ENCODE measurements around the gene PANX1. TPM values are rescaled to one million over a fixed set of nuclear protein-coding genes. Genes with fewer than 3 reads are reported as not detected.

PANX1 gene
- total RNA-seq, 4 donors from 2014 or later, result 29.9 to 43.2 (median 35.9) TPM

- Histone ChIP-seq H3K4me1 (peaks cover 6 to 47% (median 24%) of the 10 kb centered on the region in 3 donors), H3K36me3 (no peaks in the 10 kb centered on the region), H3K27ac (peak overlapping the region; percentile 62 to 97 (median 92)), H3K9me3 (no peaks in the 10 kb centered on the region), H3K27me3 (no peaks in the 10 kb centered on the region), H3K4me3 (peak overlapping the region; percentile 54 to 87)
- ATAC-seq, result peak; percentile 23
- 0% methylated on average over 2 to 6 of the region's 23 CpGs for WGBS, 2 donors (ENCODE audit: low coverage in 1 of 2)
- TF ChIP-seq POLR2AphosphoS5 (IDR thresholded peaks at IDR 0.05), result no peak
- TF ChIP-seq EP300 (IDR thresholded peaks at IDR 0.05), result no peak
- TF ChIP-seq CTCF (IDR thresholded peaks at IDR 0.05), result no peak
- TF ChIP-seq POLR2A (IDR thresholded peaks at IDR 0.05), result no peak
Measured at GRCh38 chr11:94128291-94128745, 323 bp upstream of the PANX1 start.

DNA sequence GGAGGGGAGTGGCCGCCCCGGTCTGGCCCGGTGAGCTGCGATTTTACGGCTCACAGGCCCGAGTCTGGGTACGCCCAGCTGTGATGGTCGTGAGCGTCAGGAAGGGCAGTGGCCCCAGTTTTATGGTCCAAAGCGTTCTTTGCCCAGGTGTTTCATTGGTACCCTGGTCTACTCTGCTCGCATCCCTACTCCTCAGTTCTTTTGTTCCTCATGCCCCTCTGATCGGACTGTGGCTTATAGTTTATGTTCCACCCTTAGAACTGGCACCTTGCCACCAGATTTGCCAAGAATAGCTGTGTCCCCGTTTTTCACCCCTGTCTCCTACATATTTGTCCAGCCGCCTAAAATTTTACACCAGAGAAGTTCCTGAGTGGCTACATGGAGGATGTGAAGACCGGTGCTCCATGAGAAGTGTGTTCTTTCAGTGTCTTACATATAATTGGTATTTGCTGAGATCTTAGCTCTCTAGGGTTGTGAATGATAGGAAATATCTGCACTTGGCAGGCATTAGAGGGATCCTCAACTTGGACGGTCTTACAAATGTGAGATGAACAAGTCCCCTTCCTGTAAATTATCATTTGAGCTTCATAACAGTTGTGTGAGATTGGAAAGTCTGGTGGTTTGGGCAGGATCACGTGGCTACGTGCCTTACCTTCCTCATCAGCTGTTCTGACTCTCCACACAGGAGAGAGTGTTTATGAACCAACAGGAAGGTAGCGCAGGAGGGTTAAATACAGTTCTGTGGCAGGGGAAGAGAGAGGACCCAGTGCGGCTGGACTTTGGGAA is 1.1 kb downstream of the PANX1 start:
- 7 to 11% methylated on average over 6 to 8 of the region's 20 CpGs for WGBS, 2 donors (ENCODE audit: low coverage in 1 of 2)
- peak overlapping the region; percentile 54 to 87 for H3K4me3 ChIP-seq
- peaks cover 6 to 60% (median 28%) of the 10 kb centered on the region in 3 donors for H3K4me1 ChIP-seq
- H3K27me3 ChIP-seq, result no peaks in the 10 kb centered on the region
- H3K36me3 ChIP-seq, result no peaks in the 10 kb centered on the region
- no peaks in the 10 kb centered on the region for H3K9me3 ChIP-seq
- TF ChIP-seq POLR2A (IDR thresholded peaks at IDR 0.05), result no peak
- no peak for TF ChIP-seq POLR2AphosphoS5 (IDR thresholded peaks at IDR 0.05)
- no peak for TF ChIP-seq EP300 (IDR thresholded peaks at IDR 0.05)
- no peak for TF ChIP-seq CTCF (IDR thresholded peaks at IDR 0.05)
- peak overlapping the region; percentile 62 to 97 (median 92) for H3K27ac ChIP-seq
- ATAC-seq, result no peak

DNA sequence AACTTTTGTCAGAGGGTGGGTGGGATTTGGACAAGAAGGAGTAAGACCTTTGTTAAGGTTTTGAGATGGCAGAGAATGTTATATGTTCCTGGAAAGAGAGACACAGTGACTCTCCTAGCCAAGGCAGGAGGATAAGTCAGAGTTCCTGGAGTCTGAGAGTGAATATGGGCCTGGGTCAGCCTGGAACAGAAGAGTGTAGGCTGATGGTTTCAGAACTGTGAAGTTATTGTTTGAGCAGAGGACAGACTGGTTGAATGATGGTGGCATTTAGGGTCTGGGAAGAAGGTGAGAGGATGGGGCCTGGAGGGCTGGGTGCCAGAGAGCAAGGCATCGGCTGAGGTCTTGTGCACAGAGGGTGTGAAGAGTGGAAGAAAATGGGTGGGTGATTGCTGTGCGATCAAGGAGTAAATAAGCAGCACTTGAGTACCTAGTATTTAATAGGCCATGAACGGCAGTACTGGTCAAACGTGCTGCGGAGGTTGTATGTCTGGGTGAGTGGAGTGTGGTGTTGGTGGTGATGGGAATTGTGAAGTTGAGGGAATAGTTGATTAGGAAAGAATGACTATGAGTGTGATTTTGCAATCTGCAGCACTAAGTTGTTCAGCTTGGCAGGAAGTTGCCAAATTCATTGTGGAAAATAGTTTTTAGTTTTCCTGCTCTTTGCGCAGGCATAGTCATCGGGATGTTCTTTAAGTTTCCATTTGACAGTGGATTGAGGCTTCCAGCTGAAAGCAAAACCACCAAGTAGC is 1.8 kb downstream of the PANX1 start:
- Histone ChIP-seq H3K27me3 (no peaks in the 10 kb centered on the region), H3K4me3 (peak overlapping the region; percentile 54 to 87), H3K36me3 (no peaks in the 10 kb centered on the region), H3K9me3 (no peaks in the 10 kb centered on the region), H3K4me1 (peaks cover 6 to 67% (median 34%) of the 10 kb centered on the region in 3 donors), H3K27ac (peak overlapping the region; percentile 62 to 97 (median 92))
- peak; percentile 15 for ATAC-seq
- no peak for TF ChIP-seq EP300 (IDR thresholded peaks at IDR 0.05)
- peak; percentile 89 for TF ChIP-seq POLR2AphosphoS5 (IDR thresholded peaks at IDR 0.05)
- WGBS, 2 donors (ENCODE audit: low coverage in 1 of 2), result 52 to 58% methylated on average over 7 of the region's 7 CpGs

GRCh38 chr11:94131047-94131717 is 2.5 kb downstream of the PANX1 start:
- 69 to 78% methylated on average over 3 of the region's 3 CpGs for WGBS, 2 donors (ENCODE audit: low coverage in 1 of 2)
- Histone ChIP-seq H3K27ac (peak overlapping the region; percentile 3 to 97 (median 92)), H3K9me3 (no peaks in the 10 kb centered on the region), H3K4me1 (peaks cover 6 to 75% (median 36%) of the 10 kb centered on the region in 3 donors), H3K27me3 (no peaks in the 10 kb centered on the region), H3K4me3 (peak overlapping the region in 1 of 2 donors; percentile 87), H3K36me3 (no peaks in the 10 kb centered on the region)
- ATAC-seq, result no peak
- TF ChIP-seq EP300 (IDR thresholded peaks at IDR 0.05), result no peak
- no peak for TF ChIP-seq POLR2AphosphoS5 (IDR thresholded peaks at IDR 0.05)
- TF ChIP-seq CTCF (IDR thresholded peaks at IDR 0.05), result no peak
- TF ChIP-seq POLR2A (IDR thresholded peaks at IDR 0.05), result no peak

GRCh38 chr11:94131718-94132115 is 3.1 kb downstream of the PANX1 start:
- H3K4me1 ChIP-seq, result peaks cover 6 to 75% (median 36%) of the 10 kb centered on the region in 3 donors
- TF ChIP-seq EP300 (IDR thresholded peaks at IDR 0.05), result no peak
- no peak for TF ChIP-seq POLR2AphosphoS5 (IDR thresholded peaks at IDR 0.05)
- TF ChIP-seq CTCF (IDR thresholded peaks at IDR 0.05), result no peak
- no peak for TF ChIP-seq POLR2A (IDR thresholded peaks at IDR 0.05)
- peak overlapping the region in 3 of 4 donors; percentile 92 to 97 (median 93) for H3K27ac ChIP-seq
- H3K27me3 ChIP-seq, result no peaks in the 10 kb centered on the region
- H3K4me3 ChIP-seq, result no peak overlapping the region
- 6 to 25% methylated on average over 1 of the region's 1 CpG for WGBS, 2 donors (ENCODE audit: low coverage in 1 of 2)
- H3K36me3 ChIP-seq, result no peaks in the 10 kb centered on the region
- ATAC-seq, result no peak
- no peaks in the 10 kb centered on the region for H3K9me3 ChIP-seq
